IMR-90 (cell line): Measurements from ENCODE around the gene CCDC185. TPM values are rescaled to one million over a fixed set of nuclear protein-coding genes. Genes with fewer than 3 reads are reported as not detected.

Experiments used
- ATAC-seq: fragments of 200-7000 bp; cut with Tn5 transposase; 2 replicates; pipeline ENCODE4 v1.9.1; 2020; ENCODE audit warnings: low read depth, mild to moderate bottlenecking, moderate library complexity
- BruUV-seq: library from RNA; stranded (reverse); fragments of 400-500 nt; replicated peaks from 2 replicates; lab custom pipeline; 2021; lab: Mats Ljungman, UMichigan
- CTCF ChIA-PET: fragments of 300-600 bp; formaldehyde crosslinking; extraction: SDS; loops from one replicate; lab custom pipeline; 2021; ENCODE audit warnings: antibody characterized with exemption; lab: Yijun Ruan, JAX
- POLR2A ChIA-PET: fragments of 300-600 bp; sonication (Branson Sonifier 250); formaldehyde crosslinking; loops from one replicate; lab custom pipeline; 2022; ENCODE audit warnings: antibody characterized with exemption; ENCODE audit not compliant: unreplicated experiment; lab: Charles Lee
- DNase-seq: peaks from one replicate; pipeline ENCODE4 v3.0.0; 2013
- H2AFZ ChIP-seq: replicated peaks from 2 replicates; pipeline ENCODE3; 2013; ENCODE audit warnings: low read length, mild to moderate bottlenecking; ENCODE audit not compliant: poor library complexity
- H2AK5ac ChIP-seq: 2 replicates; pipeline ENCODE4 v1.6.1; 2013; ENCODE audit warnings: low read depth, low read length, inconsistent platforms
- H2AK9ac ChIP-seq: replicated peaks from 2 replicates; pipeline ENCODE3; 2013; ENCODE audit warnings: mild to moderate bottlenecking, low read depth, low read length, moderate library complexity; ENCODE audit not compliant: poor library complexity
- H2BK120ac ChIP-seq: 2 replicates; pipeline ENCODE4 v1.6.1; 2013; ENCODE audit warnings: low read depth, low read length, inconsistent platforms
- H2BK15ac ChIP-seq: 3 replicates; pipeline ENCODE4 v1.6.1; 2013; ENCODE audit warnings: low read depth, low read length, inconsistent platforms
- H2BK20ac ChIP-seq: 2 replicates; pipeline ENCODE4 v1.6.1; 2013; ENCODE audit warnings: low read depth, mild to moderate bottlenecking, inconsistent platforms, low read length, moderate library complexity
- H2BK5ac ChIP-seq: 2 replicates; pipeline ENCODE4 v1.6.1; 2013; ENCODE audit warnings: mild to moderate bottlenecking, low read depth, low read length, inconsistent platforms; ENCODE audit not compliant: poor library complexity, severe bottlenecking
- H3K14ac ChIP-seq: replicated peaks from 2 replicates; pipeline ENCODE4 v1.6.1; 2013; ENCODE audit warnings: low read depth, low read length, inconsistent platforms
- H3K18ac ChIP-seq: 2 replicates; pipeline ENCODE4 v1.6.1; 2013; ENCODE audit warnings: low read depth, low read length, control low read depth
- H3K23ac ChIP-seq: 2 replicates; pipeline ENCODE4 v1.6.1; 2013; ENCODE audit warnings: low read depth, low read length, inconsistent platforms
- H3K27ac ChIP-seq: 2 replicates; pipeline ENCODE4 v1.5.1; 2013; ENCODE audit warnings: mild to moderate bottlenecking, control low read depth, low read length; ENCODE audit not compliant: insufficient read depth
- H3K27me3 ChIP-seq: 2 replicates; pipeline ENCODE4 v1.6.1; 2013; ENCODE audit warnings: low read length; ENCODE audit not compliant: control insufficient read depth, insufficient read depth
- H3K36me3 ChIP-seq: 2 replicates; pipeline ENCODE4 v1.6.1; 2013; ENCODE audit warnings: low read length, mixed read lengths; ENCODE audit not compliant: control insufficient read depth, insufficient read depth
- H3K4ac ChIP-seq: 2 replicates; pipeline ENCODE4 v1.6.1; 2013; ENCODE audit warnings: low read depth, low read length, inconsistent platforms
- H3K4me1 ChIP-seq: 2 replicates; pipeline ENCODE4 v1.6.1; 2013; ENCODE audit warnings: low read length, mixed read lengths; ENCODE audit not compliant: control insufficient read depth, insufficient read depth
- H3K4me2 ChIP-seq: 2 replicates; pipeline ENCODE4 v1.6.1; 2013; ENCODE audit warnings: low read depth, mild to moderate bottlenecking, control low read depth, low read length, moderate library complexity
- H3K4me3 ChIP-seq: 2 replicates; pipeline ENCODE4 v1.5.1; 2013; ENCODE audit warnings: low read depth, mild to moderate bottlenecking, control low read depth, low read length, moderate library complexity; ENCODE audit not compliant: insufficient read depth
- H3K56ac ChIP-seq: 2 replicates; pipeline ENCODE4 v1.6.1; 2013; ENCODE audit warnings: low read length, inconsistent platforms; ENCODE audit not compliant: insufficient read depth; ENCODE audit errors: extremely low read depth
- H3K79me1 ChIP-seq, 2 experiments: 2 replicates each; pipeline ENCODE4 v1.6.1; 2013; ENCODE audit warnings: low read length in 2 of 2, inconsistent platforms in 1 of 2, low read depth in 1 of 2
- H3K9ac ChIP-seq: 2 replicates; pipeline ENCODE4 v1.6.1; 2013; ENCODE audit warnings: low read depth, low read length, control low read depth
- H3K9me1 ChIP-seq: 2 replicates; pipeline ENCODE4 v1.6.1; 2013; ENCODE audit warnings: low read length, inconsistent platforms; ENCODE audit not compliant: insufficient read depth
- H3K9me3 ChIP-seq: 2 replicates; pipeline ENCODE4 v1.6.1; 2013; ENCODE audit warnings: low read length; ENCODE audit not compliant: control insufficient read depth, insufficient read depth
- H4K20me1 ChIP-seq: 2 replicates; pipeline ENCODE4 v1.6.1; 2013; ENCODE audit warnings: low read length, inconsistent platforms; ENCODE audit not compliant: insufficient read depth
- H4K5ac ChIP-seq: 2 replicates; pipeline ENCODE4 v1.6.1; 2013; ENCODE audit warnings: mild to moderate bottlenecking, low read depth, low read length, control low read depth
- H4K8ac ChIP-seq, 2 experiments: 2 replicates each; pipeline ENCODE4 v1.6.1; 2013; ENCODE audit warnings: low read depth in 2 of 2, low read length in 2 of 2, control low read depth in 1 of 2, inconsistent platforms in 1 of 2
- H4K91ac ChIP-seq: 2 replicates; pipeline ENCODE4 v1.6.1; 2013; ENCODE audit warnings: low read depth, low read length, inconsistent platforms; ENCODE audit not compliant: insufficient read depth
- BHLHE40 ChIP-seq: fragments of 150-350 bp; IDR thresholded peaks from 2 replicates; pipeline ENCODE4 v1.6.1; 2016; ENCODE audit warnings: mild to moderate bottlenecking, low read depth, low read length
- CEBPB ChIP-seq: IDR thresholded peaks from 2 replicates; pipeline ENCODE4 v1.6.1; 2012; ENCODE audit warnings: low read depth, low read length, improper control_type of control experiment
- CHD1 ChIP-seq: IDR thresholded peaks from 2 replicates; pipeline ENCODE4 v1.6.1; 2012; ENCODE audit warnings: low read depth, low read length, improper control_type of control experiment
- FOS ChIP-seq: fragments of 150-350 bp; IDR thresholded peaks from 2 replicates; pipeline ENCODE4 v1.6.1; 2016; ENCODE audit warnings: low read depth, low read length
- MAFK ChIP-seq: IDR thresholded peaks from 2 replicates; pipeline ENCODE4 v1.6.1; 2012; ENCODE audit warnings: low read depth, low read length, improper control_type of control experiment
- MAZ ChIP-seq: IDR thresholded peaks from 2 replicates; pipeline ENCODE4 v1.6.1; 2012; ENCODE audit warnings: low read depth, mild to moderate bottlenecking, low read length, improper control_type of control experiment, moderate library complexity, borderline replicate concordance
- MXI1 ChIP-seq: IDR thresholded peaks from 2 replicates; pipeline ENCODE4 v1.6.1; 2012; ENCODE audit warnings: low read depth, mild to moderate bottlenecking, low read length, moderate library complexity, borderline replicate concordance
- NFE2L2 ChIP-seq: fragments of 150-350 bp; IDR thresholded peaks from 2 replicates; pipeline ENCODE4 v1.6.1; 2016; ENCODE audit warnings: low read depth, mild to moderate bottlenecking, low read length
- POLR2A ChIP-seq: IDR thresholded peaks from 2 replicates; pipeline ENCODE4 v1.6.1; 2012; ENCODE audit warnings: mild to moderate bottlenecking, low read depth, low read length
- RAD21 ChIP-seq: IDR thresholded peaks from 2 replicates; pipeline ENCODE4 v1.6.1; 2012; ENCODE audit warnings: low read length, improper control_type of control experiment
- RCOR1 ChIP-seq: IDR thresholded peaks from 2 replicates; pipeline ENCODE4 v1.6.1; 2012; ENCODE audit warnings: mild to moderate bottlenecking, low read length, improper control_type of control experiment; ENCODE audit not compliant: insufficient replicate concordance
- RFX5 ChIP-seq: IDR thresholded peaks from 2 replicates; pipeline ENCODE4 v1.8.0; 2012; ENCODE audit warnings: low read depth, mild to moderate bottlenecking, low read length, moderate library complexity
- SMC3 ChIP-seq: fragments of 150-350 bp; IDR thresholded peaks from 2 replicates; pipeline ENCODE4 v1.6.1; 2016; ENCODE audit warnings: low read depth, mild to moderate bottlenecking, antibody characterized with exemption, low read length, moderate library complexity
- WGBS, 2 experiments: methylation state at CpG; one replicate each; pipeline versions ENCODE4 v1.1.5 to v1.1.7; 2013; ENCODE audit warnings: missing lambda C conversion rate in 2 of 2; ENCODE audit not compliant: insufficient read length in 1 of 2; ENCODE audit errors: extremely low coverage in 2 of 2; 5-methylcytosine and 5-hydroxymethylcytosine counted together
- dilution Hi-C: fragments of 300-500 bp; cut with HindIII; formaldehyde crosslinking; loops from one replicate; pipeline ENCODE4 v1.14.3; 2018; ENCODE audit warnings: low sequenced_read_pairs; ENCODE audit not compliant: unreplicated experiment
- in situ Hi-C: fragments of 300-500 bp; cut with MboI; formaldehyde crosslinking; loops from 3 replicates; pipeline ENCODE4 v1.14.3; 2019; ENCODE audit warnings: low sequenced_read_pairs, inconsistent platforms, mixed read lengths
- intact Hi-C: fragments of 100-400 bp; cut with micrococcal nuclease; formaldehyde crosslinking; loops from 2 replicates; pipeline ENCODE4 v1.10.0; 2022
- polyA plus RNA-seq, 3 experiments: library from polyadenylated mRNA; depleted of rRNA; stranded (reverse); fragments of >200 nt; gene quantifications; 2 replicates each; pipeline ENCODE4 v1.2.3, GENCODE V29; 2012; ENCODE audit warnings: low replicate concordance in 1 of 3
- total RNA-seq: library from RNA; depleted of rRNA; stranded (reverse); fragments of >200 nt; gene quantifications from 2 replicates; pipeline ENCODE4 v1.2.3, GENCODE V29; 2012
- TF ChIP-seq, protein P1 (sequence below): fragments of 150-350 bp; IDR thresholded peaks from 2 replicates; pipeline ENCODE4 v1.6.1; 2017; ENCODE audit warnings: mild to moderate bottlenecking, antibody characterized with exemption, low read length, low read depth
- TF ChIP-seq, protein P2 (sequence below): conservative IDR thresholded peaks from 2 replicates; pipeline ENCODE4 v1.5.1; 2012; ENCODE audit warnings: mild to moderate bottlenecking, low read depth, low read length, improper control_type of control experiment
- TF ChIP-seq, protein P3 (sequence below): fragments of 150-350 bp; IDR thresholded peaks from 2 replicates; pipeline ENCODE4 v1.6.1; 2016; ENCODE audit warnings: low read depth, mild to moderate bottlenecking, low read length, moderate library complexity, borderline replicate concordance

Gene CCDC185
- total and polyA plus RNA-seq, 2 of the 4 experiments (the other 2 are of a cell fraction): not detected

DNA sequence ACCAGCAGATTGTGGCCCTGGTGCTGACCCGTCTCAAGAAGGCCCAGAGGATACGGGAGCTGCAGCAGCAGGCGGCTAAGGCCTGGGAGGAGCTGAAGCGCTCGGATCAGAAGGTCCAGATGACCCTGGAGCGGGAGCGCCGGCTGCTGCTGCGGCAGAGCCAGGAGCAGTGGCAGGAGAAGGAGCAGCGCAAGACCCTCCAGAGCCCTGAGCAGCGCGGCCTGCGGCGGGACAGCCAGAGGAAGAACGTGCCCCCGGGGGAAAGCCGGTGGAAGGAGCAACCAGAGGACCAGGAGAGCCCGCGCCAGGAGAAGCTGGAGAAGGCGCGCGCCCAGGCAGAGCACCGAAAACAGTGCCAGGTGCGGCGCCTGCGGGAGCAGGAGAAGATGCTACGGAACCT, 1.0 kb downstream of the CCDC185 start:
- ChIA-PET POLR2A (no interaction called here), CTCF (no interaction called here)
- no TSS peak for BruUV-seq
- no peak overlapping the region for H4K91ac ChIP-seq
- H3K4ac ChIP-seq: no peak overlapping the region
- no peak overlapping the region for H2BK5ac ChIP-seq
- H3K36me3 ChIP-seq: no peaks in the 10 kb centered on the region
- in situ Hi-C loops: no loop called here
- no peaks in the 10 kb centered on the region for H3K9me1 ChIP-seq
- H3K9ac ChIP-seq: no peak overlapping the region
- no peak overlapping the region for H3K4me3 ChIP-seq
- no peak overlapping the region for H2AK5ac ChIP-seq
- no peak overlapping the region for H3K56ac ChIP-seq
- no peak overlapping the region for H3K18ac ChIP-seq
- H4K5ac ChIP-seq: no peak overlapping the region
- H3K27ac ChIP-seq: no peak overlapping the region
- ATAC-seq (no peak), DNase-seq (no peak)
- no peak overlapping the region for H2AFZ ChIP-seq
- H3K9me3 ChIP-seq: peaks cover 12% of the 10 kb centered on the region
- H2AK9ac ChIP-seq: no peak overlapping the region
- no peaks in the 10 kb centered on the region for H4K20me1 ChIP-seq
- H3K4me1 ChIP-seq: peaks cover 3% of the 10 kb centered on the region; the same call in 1 of the 2 replicates
- peaks cover 46% of the 10 kb centered on the region for H3K27me3 ChIP-seq
- no peak overlapping the region for H3K4me2 ChIP-seq
- no peak overlapping the region for H2BK15ac ChIP-seq
- no peak overlapping the region for H2BK120ac ChIP-seq
- no peaks in the 10 kb centered on the region for H3K79me1 ChIP-seq
- H3K23ac ChIP-seq: no peak overlapping the region
- TF ChIP-seq, protein P1, sequence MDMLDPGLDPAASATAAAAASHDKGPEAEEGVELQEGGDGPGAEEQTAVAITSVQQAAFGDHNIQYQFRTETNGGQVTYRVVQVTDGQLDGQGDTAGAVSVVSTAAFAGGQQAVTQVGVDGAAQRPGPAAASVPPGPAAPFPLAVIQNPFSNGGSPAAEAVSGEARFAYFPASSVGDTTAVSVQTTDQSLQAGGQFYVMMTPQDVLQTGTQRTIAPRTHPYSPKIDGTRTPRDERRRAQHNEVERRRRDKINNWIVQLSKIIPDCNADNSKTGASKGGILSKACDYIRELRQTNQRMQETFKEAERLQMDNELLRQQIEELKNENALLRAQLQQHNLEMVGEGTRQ: no peak
- TF ChIP-seq MAZ: no peak
- TF ChIP-seq SMC3: no peak
- no peak for TF ChIP-seq FOS
- TF ChIP-seq, protein P2, sequence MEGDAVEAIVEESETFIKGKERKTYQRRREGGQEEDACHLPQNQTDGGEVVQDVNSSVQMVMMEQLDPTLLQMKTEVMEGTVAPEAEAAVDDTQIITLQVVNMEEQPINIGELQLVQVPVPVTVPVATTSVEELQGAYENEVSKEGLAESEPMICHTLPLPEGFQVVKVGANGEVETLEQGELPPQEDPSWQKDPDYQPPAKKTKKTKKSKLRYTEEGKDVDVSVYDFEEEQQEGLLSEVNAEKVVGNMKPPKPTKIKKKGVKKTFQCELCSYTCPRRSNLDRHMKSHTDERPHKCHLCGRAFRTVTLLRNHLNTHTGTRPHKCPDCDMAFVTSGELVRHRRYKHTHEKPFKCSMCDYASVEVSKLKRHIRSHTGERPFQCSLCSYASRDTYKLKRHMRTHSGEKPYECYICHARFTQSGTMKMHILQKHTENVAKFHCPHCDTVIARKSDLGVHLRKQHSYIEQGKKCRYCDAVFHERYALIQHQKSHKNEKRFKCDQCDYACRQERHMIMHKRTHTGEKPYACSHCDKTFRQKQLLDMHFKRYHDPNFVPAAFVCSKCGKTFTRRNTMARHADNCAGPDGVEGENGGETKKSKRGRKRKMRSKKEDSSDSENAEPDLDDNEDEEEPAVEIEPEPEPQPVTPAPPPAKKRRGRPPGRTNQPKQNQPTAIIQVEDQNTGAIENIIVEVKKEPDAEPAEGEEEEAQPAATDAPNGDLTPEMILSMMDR: no peak
- TF ChIP-seq MAFK: no peak
- TF ChIP-seq RAD21: no peak
- no peak for TF ChIP-seq POLR2A
- no peak for TF ChIP-seq CEBPB
- TF ChIP-seq, protein P3, sequence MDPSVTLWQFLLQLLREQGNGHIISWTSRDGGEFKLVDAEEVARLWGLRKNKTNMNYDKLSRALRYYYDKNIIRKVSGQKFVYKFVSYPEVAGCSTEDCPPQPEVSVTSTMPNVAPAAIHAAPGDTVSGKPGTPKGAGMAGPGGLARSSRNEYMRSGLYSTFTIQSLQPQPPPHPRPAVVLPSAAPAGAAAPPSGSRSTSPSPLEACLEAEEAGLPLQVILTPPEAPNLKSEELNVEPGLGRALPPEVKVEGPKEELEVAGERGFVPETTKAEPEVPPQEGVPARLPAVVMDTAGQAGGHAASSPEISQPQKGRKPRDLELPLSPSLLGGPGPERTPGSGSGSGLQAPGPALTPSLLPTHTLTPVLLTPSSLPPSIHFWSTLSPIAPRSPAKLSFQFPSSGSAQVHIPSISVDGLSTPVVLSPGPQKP: no peak
- no peak for TF ChIP-seq RCOR1
- TF ChIP-seq RFX5: no peak
- TF ChIP-seq MXI1: no peak
- TF ChIP-seq BHLHE40: no peak
- TF ChIP-seq NFE2L2: no peak
- no peak for TF ChIP-seq CHD1
- no peak overlapping the region for H3K14ac ChIP-seq
- WGBS, 2 experiments: 93% methylated on average over 11 of the region's 27 CpGs; no CpG with 5 or more reads in 1 of the 2 experiments
- dilution Hi-C loops: no loop called here
- no peak overlapping the region for H2BK20ac ChIP-seq
- intact Hi-C loops: no loop called here
- H4K8ac ChIP-seq: no peak overlapping the region
